HCT116 (cell line): Measurements from ENCODE around the gene CDC6. TPM values are rescaled to one million over a fixed set of nuclear protein-coding genes. Genes with fewer than 3 reads are reported as not detected.

Source experiments
- ATAC-seq: fragments of 200-7000 bp; cut with Tn5 transposase; 2 replicates; pipeline ENCODE4 v1.9.1; 2020; ENCODE audit warnings: mild to moderate bottlenecking, moderate library complexity
- BruUV-seq: library from RNA; stranded (reverse); fragments of 400-500 nt; replicated peaks from 2 replicates; lab custom pipeline; 2021; lab: Mats Ljungman, UMichigan
- CTCF ChIA-PET: fragments of 300-600 bp; sonication (Branson Sonifier 250); formaldehyde crosslinking; loops from one replicate; lab custom pipeline; 2021; ENCODE audit warnings: antibody characterized with exemption; lab: Charles Lee
- POLR2A ChIA-PET: fragments of 300-600, 350-600 bp; sonication (Branson Sonifier 250); formaldehyde crosslinking; loops from one replicate; lab custom pipeline; 2021; ENCODE audit warnings: antibody characterized with exemption; lab: Charles Lee
- RAD21 ChIA-PET, 2 experiments: fragments of 300-600 bp; sonication (Branson Sonifier 250); formaldehyde crosslinking; loops; one replicate each; lab custom pipeline; 2023; ENCODE audit warnings: low total read pairs in 2 of 2; ENCODE audit not compliant: uncharacterized antibody in 2 of 2, unreplicated experiment in 2 of 2, low non-redundant PET in 1 of 2; lab: Charles Lee
- DNase-seq: peaks from one replicate; pipeline ENCODE4 v3.0.0-alpha.2; 2010; ENCODE audit warnings: low read depth, low spot score
- H2AFZ ChIP-seq: fragments of 200-600 bp; shearing (Covaris generic), sonication (generic); 2 replicates; pipeline ENCODE4 v1.6.1; 2017; ENCODE audit warnings: low read depth, mixed run types, mixed read lengths, antibody characterized with exemption, low read length; ENCODE audit not compliant: poor library complexity, severe bottlenecking
- H3K27ac ChIP-seq: 2 replicates; pipeline ENCODE4 v1.5.1; 2012; ENCODE audit warnings: low read depth, low read length
- H3K27me3 ChIP-seq: fragments of 200-600 bp; sonication (generic); 2 replicates; pipeline ENCODE4 v1.6.1; 2016; ENCODE audit warnings: mixed run types, low read length, mixed read lengths; ENCODE audit not compliant: insufficient read depth
- H3K36me3 ChIP-seq, 2 experiments: fragments of 200-500 bp in 1 of 2; fragments of 200-600 bp in 1 of 2; sonication (Bioruptor generic) in 1 of 2; sonication (generic) in 1 of 2; 2 replicates each; pipeline versions ENCODE4 v1.5.1 to v1.6.1; 2014 to 2016; ENCODE audit warnings: low read length in 2 of 2, inconsistent platforms in 1 of 2, mixed read lengths in 1 of 2, mixed run types in 1 of 2; ENCODE audit not compliant: insufficient read depth in 2 of 2, control insufficient read depth in 1 of 2
- H3K4me1 ChIP-seq, 2 experiments: fragments of 200-600 bp in 1 of 2; sonication (generic) in 1 of 2; 2 replicates each; pipeline versions ENCODE4 v1.5.1 to v1.6.1; 2012 to 2017; ENCODE audit warnings: low read length in 2 of 2, inconsistent platforms in 1 of 2, mild to moderate bottlenecking in 1 of 2, mixed read lengths in 1 of 2, mixed run types in 1 of 2, moderate library complexity in 1 of 2; ENCODE audit not compliant: insufficient read depth in 2 of 2, control insufficient read depth in 1 of 2
- H3K4me2 ChIP-seq: fragments of 200-600 bp; sonication (generic); 2 replicates; pipeline ENCODE4 v1.6.1; 2017; ENCODE audit warnings: mixed run types, low read length, mixed read lengths
- H3K4me3 ChIP-seq, 2 experiments: fragments of 200-600 bp in 1 of 2; sonication (generic) in 1 of 2; replicated peaks in 1 of 2; 2 replicates each; pipeline ENCODE4 v1.5.1; 2011 to 2016; ENCODE audit warnings: low read length in 2 of 2, control low read depth in 1 of 2, low read depth in 1 of 2, mild to moderate bottlenecking in 1 of 2, mixed read lengths in 1 of 2, mixed run types in 1 of 2
- H3K79me2 ChIP-seq: fragments of 200-600 bp; sonication (generic); 2 replicates; pipeline ENCODE4 v1.6.1; 2017; ENCODE audit warnings: mild to moderate bottlenecking, mixed run types, low read length, moderate library complexity, mixed read lengths; ENCODE audit not compliant: insufficient read depth
- H3K9ac ChIP-seq: fragments of 200-600 bp; sonication (generic); 2 replicates; pipeline ENCODE4 v1.6.1; 2016; ENCODE audit warnings: low read length, mixed read lengths
- H3K9me2 ChIP-seq: fragments of 200-600 bp; sonication (generic), shearing (Covaris generic); 2 replicates; pipeline ENCODE4 v1.6.1; 2017; ENCODE audit warnings: mixed run types, mild to moderate bottlenecking, moderate library complexity; ENCODE audit not compliant: insufficient read depth
- H3K9me3 ChIP-seq, 2 experiments: fragments of 200-500 bp in 1 of 2; fragments of 200-600 bp in 1 of 2; sonication (Bioruptor generic) in 1 of 2; sonication (generic) in 1 of 2; 2 replicates each; pipeline ENCODE4 v1.6.1; 2014 to 2017; ENCODE audit warnings: low read length in 2 of 2, mixed read lengths in 2 of 2, inconsistent platforms in 1 of 2, low read depth in 1 of 2, mild to moderate bottlenecking in 1 of 2, mixed run types in 1 of 2, moderate library complexity in 1 of 2; ENCODE audit not compliant: control insufficient read depth in 1 of 2, insufficient read depth in 1 of 2
- H4K20me1 ChIP-seq: fragments of 200-600 bp; sonication (generic), shearing (Covaris generic); 2 replicates; pipeline ENCODE4 v1.6.1; 2017; ENCODE audit warnings: mixed run types, mild to moderate bottlenecking, moderate library complexity; ENCODE audit not compliant: insufficient read depth
- EGR1 ChIP-seq: IDR thresholded peaks from 2 replicates; pipeline ENCODE4 v1.6.1; 2012; ENCODE audit warnings: low read depth
- EZH2phosphoT487 ChIP-seq: fragments of 200-600 bp; IDR thresholded peaks from 2 replicates; pipeline ENCODE4 v1.6.1; 2018; ENCODE audit warnings: antibody characterized with exemption, borderline replicate concordance
- JUND ChIP-seq: IDR thresholded peaks from 2 replicates; pipeline ENCODE4 v1.6.1; 2012
- REST ChIP-seq: IDR thresholded peaks from 2 replicates; pipeline ENCODE4 v1.6.1; 2012; ENCODE audit warnings: low read depth
- SRF ChIP-seq: IDR thresholded peaks from 2 replicates; pipeline ENCODE4 v1.6.1; 2012; ENCODE audit warnings: low read depth
- ZBTB33 ChIP-seq: IDR thresholded peaks from 2 replicates; pipeline ENCODE4 v1.6.1; 2011; ENCODE audit warnings: mild to moderate bottlenecking, low read length, moderate library complexity; ENCODE audit not compliant: insufficient replicate concordance; ENCODE audit errors: extremely low read depth
- ZFX ChIP-seq: fragments of 450-650 bp; IDR thresholded peaks from 2 replicates; pipeline ENCODE4 v1.6.1; 2017
- intact Hi-C: fragments of 100-400 bp; cut with micrococcal nuclease; formaldehyde crosslinking; loops from 2 replicates; pipeline ENCODE4 v1.10.0; 2022
- total RNA-seq: library from RNA; stranded (reverse); gene quantifications from one replicate; pipeline ENCODE4 v1.2.1, GENCODE V29; 2021; ENCODE audit not compliant: unreplicated experiment

The CDC6 gene
- total RNA-seq, 1 experiment from 2014 or later: 117 TPM

GRCh38 chr17:40266882-40267281, 20.8 kb upstream of the CDC6 start:
- no peaks in the 10 kb centered on the region for H3K9me2 ChIP-seq
- H3K27ac ChIP-seq: no peak overlapping the region
- ATAC-seq (no peak), DNase-seq (no peak)
- H3K9ac ChIP-seq: no peak overlapping the region
- H4K20me1 ChIP-seq: no peaks in the 10 kb centered on the region
- no peaks in the 10 kb centered on the region for H3K9me3 ChIP-seq
- ChIA-PET CTCF (no interaction called here), POLR2A (no interaction called here), RAD21 (no interaction called here)
- H3K36me3 ChIP-seq: peaks cover 24 to 28% of the 10 kb centered on the region in 2 experiments; a peak in 3 of 4 replicates
- no peak overlapping the region for H2AFZ ChIP-seq
- TF ChIP-seq ZBTB33 (no peak), JUND (no peak), EZH2phosphoT487 (no peak), SRF (no peak)
- BruUV-seq: no TSS peak
- H3K79me2 ChIP-seq: peaks cover 4% of the 10 kb centered on the region; the same call in 1 of the 2 replicates
- 0 out of 4 replicates have a peak, but pooled peaks cover 0 to 5% of the 10 kb centered on the region in 2 experiments for H3K4me1 ChIP-seq
- H3K4me3 ChIP-seq: no peak overlapping the region
- H3K27me3 ChIP-seq: no peaks in the 10 kb centered on the region
- intact Hi-C loops: no loop called here
- H3K4me2 ChIP-seq: no peak overlapping the region

- ChIA-PET POLR2A (no interaction called here), RAD21 (no interaction called here), CTCF (no interaction called here)
- H4K20me1 ChIP-seq: no peaks in the 10 kb centered on the region
- no peak overlapping the region for H3K4me2 ChIP-seq
- no peak overlapping the region for H3K4me3 ChIP-seq
- BruUV-seq: no TSS peak
- ATAC-seq (no peak), DNase-seq (no peak)
- intact Hi-C loops: no loop called here
- H3K27me3 ChIP-seq: no peaks in the 10 kb centered on the region
- H3K9me3 ChIP-seq: no peaks in the 10 kb centered on the region
- no peak overlapping the region for H2AFZ ChIP-seq
- H3K9me2 ChIP-seq: no peaks in the 10 kb centered on the region
- 0 out of 4 replicates have a peak, but pooled peaks cover 0 to 5% of the 10 kb centered on the region in 2 experiments for H3K4me1 ChIP-seq
- H3K79me2 ChIP-seq: no peaks in the 10 kb centered on the region
- H3K27ac ChIP-seq: no peak overlapping the region
- TF ChIP-seq JUND: no peak
- TF ChIP-seq EGR1: no peak
- no peak for TF ChIP-seq ZFX
- no peak for TF ChIP-seq REST
- H3K36me3 ChIP-seq: peaks cover 20 to 21% of the 10 kb centered on the region in 2 experiments; a peak in 3 of 4 replicates
- H3K9ac ChIP-seq: no peak overlapping the region
Measured at GRCh38 chr17:40268141-40268712, 19.5 kb upstream of the CDC6 start.
